Measurements from ENCODE around the gene DTNA.

The DTNA gene

GRCh38 chr18:34702814-34703213 is 7.3 kb upstream of the DTNA start:
- POLR2A ChIA-PET: no interaction called here
- CTCF ChIA-PET: no interaction called here

GRCh38 chr18:34704074-34704473 is 6.0 kb upstream of the DTNA start:
- DNase-seq (ENCODE audit: extremely low spot score): no peak
- TF ChIP-seq FOXA1 (IDR thresholded peaks at IDR 0.05): no peak
- no peak for TF ChIP-seq NFRKB (IDR thresholded peaks at IDR 0.05)
- no peak for TF ChIP-seq SUZ12 (IDR thresholded peaks at IDR 0.05)
- no peak for TF ChIP-seq CTBP1 (IDR thresholded peaks at IDR 0.05; ENCODE audit: borderline replicate concordance)
- no peak for TF ChIP-seq TARDBP (IDR thresholded peaks at IDR 0.05)
- no peak for TF ChIP-seq BHLHE40 (IDR thresholded peaks at IDR 0.05; ENCODE audit: borderline replicate concordance)
- no peak for TF ChIP-seq HDGF (IDR thresholded peaks at IDR 0.05; ENCODE audit: borderline replicate concordance)
- TF ChIP-seq ARNT (IDR thresholded peaks at IDR 0.05): no peak
- TF ChIP-seq L3MBTL2 (conservative IDR thresholded peaks at IDR 0.05): no peak
- TF ChIP-seq ELF4 (IDR thresholded peaks at IDR 0.05): no peak
- no peak for TF ChIP-seq SP1 (IDR thresholded peaks at IDR 0.05)
- no peak for TF ChIP-seq LEF1 (IDR thresholded peaks at IDR 0.05; ENCODE audit: borderline replicate concordance)
- TF ChIP-seq PKNOX1 (IDR thresholded peaks at IDR 0.05): no peak
- ChIA-PET CTCF (interaction anchor here (1.7 kb wide), 1 partner anchor 42 kb away, joined by 5 read pairs; no protein-coding TSS in a partner anchor), POLR2A (no interaction called here)

More at GRCh38 chr18:34702814-34703213, 7.3 kb upstream of the DTNA start:
- no peak for DNase-seq (ENCODE audit: extremely low spot score)
- TF ChIP-seq CTBP1 (IDR thresholded peaks at IDR 0.05; ENCODE audit: borderline replicate concordance) (no peak), HDGF (IDR thresholded peaks at IDR 0.05; ENCODE audit: borderline replicate concordance) (no peak), LEF1 (IDR thresholded peaks at IDR 0.05; ENCODE audit: borderline replicate concordance) (no peak), NFRKB (IDR thresholded peaks at IDR 0.05) (no peak), SUZ12 (IDR thresholded peaks at IDR 0.05) (no peak), PKNOX1 (IDR thresholded peaks at IDR 0.05) (no peak), L3MBTL2 (conservative IDR thresholded peaks at IDR 0.05) (no peak), ARNT (IDR thresholded peaks at IDR 0.05) (no peak), FOXM1 (IDR thresholded peaks at IDR 0.05; ENCODE audit: borderline replicate concordance) (no peak), SP1 (IDR thresholded peaks at IDR 0.05) (no peak), FOXK2 (IDR thresholded peaks at IDR 0.05) (no peak), TARDBP (IDR thresholded peaks at IDR 0.05) (no peak), BHLHE40 (IDR thresholded peaks at IDR 0.05; ENCODE audit: borderline replicate concordance) (no peak), ELF4 (IDR thresholded peaks at IDR 0.05) (no peak), ZNF384 (IDR thresholded peaks at IDR 0.05) (no peak), FOXA1 (IDR thresholded peaks at IDR 0.05) (no peak)

- CTCF ChIA-PET: interaction anchor here (1.7 kb wide), 1 partner anchor 43 kb away, joined by 5 read pairs; no protein-coding TSS in a partner anchor
- POLR2A ChIA-PET: no interaction called here
- no peak for TF ChIP-seq FOXM1 (IDR thresholded peaks at IDR 0.05; ENCODE audit: borderline replicate concordance)
- no peak for DNase-seq (ENCODE audit: extremely low spot score)
These were observed 5.3 kb upstream of the DTNA start for GRCh38 chr18:34704823-34705222.

- no peak for TF ChIP-seq ELF4 (IDR thresholded peaks at IDR 0.05)
- TF ChIP-seq NFRKB (IDR thresholded peaks at IDR 0.05): no peak
- no peak for TF ChIP-seq BHLHE40 (IDR thresholded peaks at IDR 0.05; ENCODE audit: borderline replicate concordance)
- no peak; the same call in 1 of the 2 replicates for TF ChIP-seq ZNF384 (IDR thresholded peaks at IDR 0.05)
- TF ChIP-seq ARNT (IDR thresholded peaks at IDR 0.05): no peak
- no peak for TF ChIP-seq SUZ12 (IDR thresholded peaks at IDR 0.05)
- peak; percentile 62 for DNase-seq (ENCODE audit: extremely low spot score)
- ChIA-PET POLR2A (no interaction called here), CTCF (interaction anchor here (0.5 to 1.3 kb wide), 4 partner anchors 22 to 581 kb away, joined by 3 to 7 read pairs (median 4); no protein-coding TSS in a partner anchor)
These were observed 2.4 kb upstream of the DTNA start for GRCh38 chr18:34707670-34708069.

- ChIA-PET POLR2A (no interaction called here), CTCF (interaction anchor here (1.1 to 1.2 kb wide), 3 partner anchors 11 to 48 kb away, joined by 3 to 12 read pairs (median 3); no protein-coding TSS in a partner anchor)
- DNase-seq (ENCODE audit: extremely low spot score): no peak
- TF ChIP-seq L3MBTL2 (conservative IDR thresholded peaks at IDR 0.05) (no peak), FOXK2 (IDR thresholded peaks at IDR 0.05) (no peak), FOXA1 (IDR thresholded peaks at IDR 0.05) (no peak), PKNOX1 (IDR thresholded peaks at IDR 0.05) (no peak), SP1 (IDR thresholded peaks at IDR 0.05) (no peak), BHLHE40 (IDR thresholded peaks at IDR 0.05; ENCODE audit: borderline replicate concordance) (no peak), ZNF384 (IDR thresholded peaks at IDR 0.05) (no peak)
These were observed 994 bp upstream of the DTNA start for GRCh38 chr18:34709104-34709503.

GRCh38 chr18:34710458-34710914 is 388 bp downstream of the DTNA start:
- POLR2A ChIA-PET: no interaction called here
- TF ChIP-seq FOXK2 (IDR thresholded peaks at IDR 0.05) (no peak), NFRKB (IDR thresholded peaks at IDR 0.05) (no peak), BHLHE40 (IDR thresholded peaks at IDR 0.05; ENCODE audit: borderline replicate concordance) (no peak), SP1 (IDR thresholded peaks at IDR 0.05) (no peak), FOXM1 (IDR thresholded peaks at IDR 0.05; ENCODE audit: borderline replicate concordance) (no peak), ARNT (IDR thresholded peaks at IDR 0.05) (no peak), TARDBP (IDR thresholded peaks at IDR 0.05) (no peak), SUZ12 (IDR thresholded peaks at IDR 0.05) (no peak), CTBP1 (IDR thresholded peaks at IDR 0.05; ENCODE audit: borderline replicate concordance) (no peak), HDGF (IDR thresholded peaks at IDR 0.05; ENCODE audit: borderline replicate concordance) (no peak)
- no peak for DNase-seq (ENCODE audit: extremely low spot score)
- CTCF ChIA-PET: interaction anchor here (0.7 to 1.4 kb wide), 4 partner anchors 18 to 66 kb away, joined by 3 to 4 read pairs (median 4); no protein-coding TSS in a partner anchor

Data from HEK293T (cell line).